Liver (tissue), 3 donors: ENCODE results near the gene HTR4.

Experiments
- FOXA1 ChIP-seq: IDR thresholded peaks from 2 replicates; pipeline ENCODE4 v1.6.1; 2016; ENCODE audit warnings: antibody characterized with exemption
- GABPA ChIP-seq, 2 donors: IDR thresholded peaks in 1 of 2; conservative IDR thresholded peaks in 1 of 2; 2 replicates each; pipeline ENCODE4 v1.6.1; 2016; ENCODE audit warnings: antibody characterized with exemption in 2 of 2, mild to moderate bottlenecking in 1 of 2, moderate library complexity in 1 of 2
- HNF4A ChIP-seq, 2 donors: conservative IDR thresholded peaks; 2 replicates each; pipeline ENCODE4 v1.6.1; 2016; ENCODE audit warnings: antibody characterized with exemption in 2 of 2, mild to moderate bottlenecking in 2 of 2
- HNF4G ChIP-seq: IDR thresholded peaks from 2 replicates; pipeline ENCODE4 v1.6.1; 2016; ENCODE audit warnings: antibody characterized with exemption
- JUND ChIP-seq, 2 donors: IDR thresholded peaks; 2 replicates each; pipeline ENCODE4 v1.6.1; 2016; ENCODE audit warnings: antibody characterized with exemption in 2 of 2
- NR2F2 ChIP-seq: IDR thresholded peaks from 2 replicates; pipeline ENCODE4 v1.6.1; 2016; ENCODE audit warnings: antibody characterized with exemption
- RAD21 ChIP-seq, 2 donors: IDR thresholded peaks; 2 replicates each; pipeline ENCODE4 v1.6.1; 2016; ENCODE audit warnings: antibody characterized with exemption in 2 of 2, mild to moderate bottlenecking in 2 of 2
- RXRA ChIP-seq, 2 donors: IDR thresholded peaks; 2 replicates each; pipeline ENCODE4 v1.6.1; 2017 to 2018; ENCODE audit warnings: antibody characterized with exemption in 2 of 2, mild to moderate bottlenecking in 1 of 2
- SP1 ChIP-seq: IDR thresholded peaks from 2 replicates; pipeline ENCODE4 v1.6.1; 2018; ENCODE audit warnings: antibody characterized with exemption, mild to moderate bottlenecking
- YY1 ChIP-seq: IDR thresholded peaks from 2 replicates; pipeline ENCODE4 v1.6.1; 2016; ENCODE audit warnings: antibody characterized with exemption, mild to moderate bottlenecking
- TF ChIP-seq, protein P1 (sequence below): fragments of 150-350 bp; IDR thresholded peaks from 2 replicates; pipeline ENCODE4 v1.5.1; 2017; ENCODE audit warnings: improper control_type of control experiment, low read depth, low read length; ENCODE audit not compliant: missing input control
- TF ChIP-seq, protein P2 (sequence below): IDR thresholded peaks from 2 replicates; pipeline ENCODE4 v1.6.1; 2016; ENCODE audit warnings: antibody characterized with exemption, mild to moderate bottlenecking
- TF ChIP-seq, protein P3 (sequence below): IDR thresholded peaks from 2 replicates; pipeline ENCODE4 v1.6.1; 2016; ENCODE audit warnings: antibody characterized with exemption
- TF ChIP-seq, protein P4 (sequence below): IDR thresholded peaks from 2 replicates; pipeline ENCODE4 v1.6.1; 2016; ENCODE audit warnings: antibody characterized with exemption
- donor health status: healthy.
- donor health status: healthy.

DNA sequence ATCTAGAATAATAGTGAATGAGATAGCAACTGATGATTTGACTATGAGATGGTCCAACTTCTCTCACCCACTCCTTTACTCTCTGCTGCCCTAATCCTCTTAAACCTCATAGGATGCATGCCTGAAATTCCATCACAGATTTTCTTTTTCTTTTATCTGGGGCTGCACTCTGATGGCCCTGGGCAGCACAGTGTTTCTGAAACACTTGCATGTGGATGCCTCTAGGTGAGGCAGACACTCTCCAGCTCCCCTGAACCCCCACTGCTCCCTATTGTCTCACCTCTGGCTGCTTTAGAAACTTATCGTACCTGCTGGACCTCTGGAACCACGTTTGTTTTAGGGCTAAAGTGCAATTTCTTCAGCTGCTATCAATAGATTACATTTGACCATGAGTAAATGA is 67.5 kb downstream of the HTR4 start:
- TF ChIP-seq, protein P1, sequence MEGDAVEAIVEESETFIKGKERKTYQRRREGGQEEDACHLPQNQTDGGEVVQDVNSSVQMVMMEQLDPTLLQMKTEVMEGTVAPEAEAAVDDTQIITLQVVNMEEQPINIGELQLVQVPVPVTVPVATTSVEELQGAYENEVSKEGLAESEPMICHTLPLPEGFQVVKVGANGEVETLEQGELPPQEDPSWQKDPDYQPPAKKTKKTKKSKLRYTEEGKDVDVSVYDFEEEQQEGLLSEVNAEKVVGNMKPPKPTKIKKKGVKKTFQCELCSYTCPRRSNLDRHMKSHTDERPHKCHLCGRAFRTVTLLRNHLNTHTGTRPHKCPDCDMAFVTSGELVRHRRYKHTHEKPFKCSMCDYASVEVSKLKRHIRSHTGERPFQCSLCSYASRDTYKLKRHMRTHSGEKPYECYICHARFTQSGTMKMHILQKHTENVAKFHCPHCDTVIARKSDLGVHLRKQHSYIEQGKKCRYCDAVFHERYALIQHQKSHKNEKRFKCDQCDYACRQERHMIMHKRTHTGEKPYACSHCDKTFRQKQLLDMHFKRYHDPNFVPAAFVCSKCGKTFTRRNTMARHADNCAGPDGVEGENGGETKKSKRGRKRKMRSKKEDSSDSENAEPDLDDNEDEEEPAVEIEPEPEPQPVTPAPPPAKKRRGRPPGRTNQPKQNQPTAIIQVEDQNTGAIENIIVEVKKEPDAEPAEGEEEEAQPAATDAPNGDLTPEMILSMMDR, result no peak
- TF ChIP-seq RXRA (IDR thresholded peaks at IDR 0.05) (no peak), YY1 (no peak), JUND (IDR thresholded peaks at IDR 0.05) (no peak), GABPA (IDR thresholded peaks at IDR 0.05 in 1 of 2, conservative IDR thresholded peaks at IDR 0.05 in 1 of 2) (no peak), FOXA1 (no peak), SP1 (no peak), HNF4A (conservative IDR thresholded peaks at IDR 0.05) (no peak), HNF4G (no peak), NR2F2 (no peak), RAD21 (IDR thresholded peaks at IDR 0.05) (no peak)
- TF ChIP-seq, protein P2, sequence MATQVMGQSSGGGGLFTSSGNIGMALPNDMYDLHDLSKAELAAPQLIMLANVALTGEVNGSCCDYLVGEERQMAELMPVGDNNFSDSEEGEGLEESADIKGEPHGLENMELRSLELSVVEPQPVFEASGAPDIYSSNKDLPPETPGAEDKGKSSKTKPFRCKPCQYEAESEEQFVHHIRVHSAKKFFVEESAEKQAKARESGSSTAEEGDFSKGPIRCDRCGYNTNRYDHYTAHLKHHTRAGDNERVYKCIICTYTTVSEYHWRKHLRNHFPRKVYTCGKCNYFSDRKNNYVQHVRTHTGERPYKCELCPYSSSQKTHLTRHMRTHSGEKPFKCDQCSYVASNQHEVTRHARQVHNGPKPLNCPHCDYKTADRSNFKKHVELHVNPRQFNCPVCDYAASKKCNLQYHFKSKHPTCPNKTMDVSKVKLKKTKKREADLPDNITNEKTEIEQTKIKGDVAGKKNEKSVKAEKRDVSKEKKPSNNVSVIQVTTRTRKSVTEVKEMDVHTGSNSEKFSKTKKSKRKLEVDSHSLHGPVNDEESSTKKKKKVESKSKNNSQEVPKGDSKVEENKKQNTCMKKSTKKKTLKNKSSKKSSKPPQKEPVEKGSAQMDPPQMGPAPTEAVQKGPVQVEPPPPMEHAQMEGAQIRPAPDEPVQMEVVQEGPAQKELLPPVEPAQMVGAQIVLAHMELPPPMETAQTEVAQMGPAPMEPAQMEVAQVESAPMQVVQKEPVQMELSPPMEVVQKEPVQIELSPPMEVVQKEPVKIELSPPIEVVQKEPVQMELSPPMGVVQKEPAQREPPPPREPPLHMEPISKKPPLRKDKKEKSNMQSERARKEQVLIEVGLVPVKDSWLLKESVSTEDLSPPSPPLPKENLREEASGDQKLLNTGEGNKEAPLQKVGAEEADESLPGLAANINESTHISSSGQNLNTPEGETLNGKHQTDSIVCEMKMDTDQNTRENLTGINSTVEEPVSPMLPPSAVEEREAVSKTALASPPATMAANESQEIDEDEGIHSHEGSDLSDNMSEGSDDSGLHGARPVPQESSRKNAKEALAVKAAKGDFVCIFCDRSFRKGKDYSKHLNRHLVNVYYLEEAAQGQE, result no peak
- TF ChIP-seq, protein P3, sequence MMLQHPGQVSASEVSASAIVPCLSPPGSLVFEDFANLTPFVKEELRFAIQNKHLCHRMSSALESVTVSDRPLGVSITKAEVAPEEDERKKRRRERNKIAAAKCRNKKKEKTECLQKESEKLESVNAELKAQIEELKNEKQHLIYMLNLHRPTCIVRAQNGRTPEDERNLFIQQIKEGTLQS, result no peak
- TF ChIP-seq, protein P4, sequence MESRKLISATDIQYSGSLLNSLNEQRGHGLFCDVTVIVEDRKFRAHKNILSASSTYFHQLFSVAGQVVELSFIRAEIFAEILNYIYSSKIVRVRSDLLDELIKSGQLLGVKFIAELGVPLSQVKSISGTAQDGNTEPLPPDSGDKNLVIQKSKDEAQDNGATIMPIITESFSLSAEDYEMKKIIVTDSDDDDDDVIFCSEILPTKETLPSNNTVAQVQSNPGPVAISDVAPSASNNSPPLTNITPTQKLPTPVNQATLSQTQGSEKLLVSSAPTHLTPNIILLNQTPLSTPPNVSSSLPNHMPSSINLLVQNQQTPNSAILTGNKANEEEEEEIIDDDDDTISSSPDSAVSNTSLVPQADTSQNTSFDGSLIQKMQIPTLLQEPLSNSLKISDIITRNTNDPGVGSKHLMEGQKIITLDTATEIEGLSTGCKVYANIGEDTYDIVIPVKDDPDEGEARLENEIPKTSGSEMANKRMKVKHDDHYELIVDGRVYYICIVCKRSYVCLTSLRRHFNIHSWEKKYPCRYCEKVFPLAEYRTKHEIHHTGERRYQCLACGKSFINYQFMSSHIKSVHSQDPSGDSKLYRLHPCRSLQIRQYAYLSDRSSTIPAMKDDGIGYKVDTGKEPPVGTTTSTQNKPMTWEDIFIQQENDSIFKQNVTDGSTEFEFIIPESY, result no peak
